ENCODE data around the gene MAGI1.

Gene MAGI1

GRCh38 chr3:66014056-66014455 lies 24.7 kb downstream of the MAGI1 start:
- no peak for DNase-seq (ENCODE audit: low read depth)

GRCh38 chr3:66012711-66013110 lies 26.0 kb downstream of the MAGI1 start:
- DNase-seq (ENCODE audit: low read depth), result no peak

- no peak for DNase-seq (ENCODE audit: low read depth)
Observed at GRCh38 chr3:66010739-66011655, 27.7 kb downstream of the MAGI1 start.

GRCh38 chr3:66010348-66010738 lies 28.4 kb downstream of the MAGI1 start:
- DNase-seq (ENCODE audit: low read depth), result no peak

- no peak for DNase-seq (ENCODE audit: low read depth)
Observed at GRCh38 chr3:66004244-66004643, 34.5 kb downstream of the MAGI1 start.

- DNase-seq (ENCODE audit: low read depth), result no peak
Observed at GRCh38 chr3:66001626-66002025, 37.1 kb downstream of the MAGI1 start.

- DNase-seq (ENCODE audit: low read depth), result no peak
Observed at GRCh38 chr3:66000506-66000905, 38.2 kb downstream of the MAGI1 start.

- no peak for DNase-seq (ENCODE audit: low read depth)
Observed at GRCh38 chr3:65999606-66000005, 39.1 kb downstream of the MAGI1 start.

- no peak for DNase-seq (ENCODE audit: low read depth)
Observed at GRCh38 chr3:65996589-65996988, 42.1 kb downstream of the MAGI1 start.

- DNase-seq (ENCODE audit: low read depth), result no peak
Observed at GRCh38 chr3:65995515-65995914, 43.2 kb downstream of the MAGI1 start.

GRCh38 chr3:65995030-65995429 lies 43.7 kb downstream of the MAGI1 start:
- DNase-seq (ENCODE audit: low read depth), result peak; percentile 18

- DNase-seq (ENCODE audit: low read depth), result no peak
Observed at GRCh38 chr3:65993134-65993900, 45.4 kb downstream of the MAGI1 start.

GRCh38 chr3:65992106-65992505 lies 46.6 kb downstream of the MAGI1 start:
- DNase-seq (ENCODE audit: low read depth), result no peak

GRCh38 chr3:65988411-65989180 lies 50.1 kb downstream of the MAGI1 start:
- DNase-seq (ENCODE audit: low read depth), result no peak

- no peak for DNase-seq (ENCODE audit: low read depth)
Observed at GRCh38 chr3:65986285-65986684, 52.4 kb downstream of the MAGI1 start.

GRCh38 chr3:65984975-65985374 lies 53.7 kb downstream of the MAGI1 start:
- DNase-seq (ENCODE audit: low read depth), result no peak

- DNase-seq (ENCODE audit: low read depth), result no peak
Observed at GRCh38 chr3:65983100-65983499, 55.6 kb downstream of the MAGI1 start.

- no peak for DNase-seq (ENCODE audit: low read depth)
Observed at GRCh38 chr3:65979731-65980130, 59.0 kb downstream of the MAGI1 start.

GRCh38 chr3:65979162-65979561 lies 59.6 kb downstream of the MAGI1 start:
- peak; percentile 35 for DNase-seq (ENCODE audit: low read depth)

- DNase-seq (ENCODE audit: low read depth), result no peak
Observed at GRCh38 chr3:65978116-65978515, 60.6 kb downstream of the MAGI1 start.

GRCh38 chr3:65975032-65975431 lies 63.7 kb downstream of the MAGI1 start:
- DNase-seq (ENCODE audit: low read depth), result no peak

- no peak for DNase-seq (ENCODE audit: low read depth)
Observed at GRCh38 chr3:65974509-65974908, 64.2 kb downstream of the MAGI1 start.
